AG04449 (cell line): ENCODE data around the gene HLA-DQA1.
"Not testable (repeated sequence)": the region's sequence is repeated elsewhere in the genome, so short reads cannot be mapped to it uniquely, and the experiment has no call there.

Source experiments
- CTCF ChIA-PET: fragments of 350-600 bp; formaldehyde crosslinking; extraction: SDS; loops from one replicate; lab custom pipeline; 2021; ENCODE audit warnings: antibody characterized with exemption; lab: Yijun Ruan, JAX
- POLR2A ChIA-PET: fragments of 400-600, 350-600 bp; formaldehyde crosslinking; extraction: SDS; loops from one replicate; lab custom pipeline; 2020; ENCODE audit warnings: antibody characterized with exemption, inconsistent platforms; lab: Yijun Ruan, JAX
- DNase-seq: peaks from one replicate; pipeline ENCODE4 v3.0.0-alpha.2; 2010; ENCODE audit warnings: low read depth, low spot score
- H3K4me3 ChIP-seq: 2 replicates; pipeline ENCODE4 v1.5.1; 2011; ENCODE audit warnings: low read depth, mild to moderate bottlenecking, control low read depth, low read length
- CTCF ChIP-seq: IDR thresholded peaks from one replicate; pipeline ENCODE4 v1.5.1; 2011; ENCODE audit warnings: mild to moderate bottlenecking, moderate library complexity, low read length, control low read depth, inconsistent platforms; ENCODE audit not compliant: insufficient read depth; ENCODE audit errors: missing control alignments

HLA-DQA1 gene

GRCh38 chr6:32637219-32637880 is at the start of gene HLA-DQA1:
TSS of gene HLA-DQA1 (plus strand) at chr6:32637406. CDS start at chr6:32637459, 53 bp downstream.
- ChIA-PET CTCF (no interaction called here), POLR2A (no interaction called here)
- H3K4me3 ChIP-seq = no peak within 1 kb of the TSS
- DNase-seq = no peak
- TF ChIP-seq CTCF = no peak

DNA sequence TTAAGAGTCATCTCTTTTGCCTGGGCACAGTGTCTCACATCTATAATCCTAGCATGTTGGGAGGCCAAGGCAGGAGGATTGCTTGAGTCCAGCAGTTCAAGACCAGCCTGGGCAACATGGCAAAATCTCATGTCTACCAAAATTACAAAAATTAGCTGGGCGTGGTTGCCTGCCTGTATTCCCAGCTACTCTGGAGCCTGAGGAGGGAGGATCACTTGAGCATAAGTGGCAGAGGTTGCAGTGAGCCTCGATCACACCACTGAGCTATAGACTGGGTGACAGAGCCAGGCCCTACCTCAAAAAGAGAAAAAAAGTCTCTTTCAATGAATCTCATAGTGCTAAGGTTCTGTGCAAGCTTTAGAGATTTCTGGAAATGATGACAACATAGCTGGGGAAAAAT is 49.0 kb upstream of the HLA-DQA1 start:
- POLR2A ChIA-PET = no interaction called here
- DNase-seq = no peak
- CTCF ChIA-PET = no interaction called here

GRCh38 chr6:32589596-32590449 is 47.4 kb upstream of the HLA-DQA1 start, which contains the start of gene HLA-DRB1:
TSS of gene HLA-DRB1 (minus strand) at chr6:32589848. CDS start at chr6:32589742, 106 bp downstream.
- H3K4me3 ChIP-seq = no peak within 1 kb of the TSS
- no peak for DNase-seq
- ChIA-PET POLR2A (no interaction called here), CTCF (no interaction called here)
- no peak for TF ChIP-seq CTCF

More for the DNA sequence above, 49.0 kb upstream of the HLA-DQA1 start:
- no peak for TF ChIP-seq CTCF
- no peak overlapping the region for H3K4me3 ChIP-seq

DNA sequence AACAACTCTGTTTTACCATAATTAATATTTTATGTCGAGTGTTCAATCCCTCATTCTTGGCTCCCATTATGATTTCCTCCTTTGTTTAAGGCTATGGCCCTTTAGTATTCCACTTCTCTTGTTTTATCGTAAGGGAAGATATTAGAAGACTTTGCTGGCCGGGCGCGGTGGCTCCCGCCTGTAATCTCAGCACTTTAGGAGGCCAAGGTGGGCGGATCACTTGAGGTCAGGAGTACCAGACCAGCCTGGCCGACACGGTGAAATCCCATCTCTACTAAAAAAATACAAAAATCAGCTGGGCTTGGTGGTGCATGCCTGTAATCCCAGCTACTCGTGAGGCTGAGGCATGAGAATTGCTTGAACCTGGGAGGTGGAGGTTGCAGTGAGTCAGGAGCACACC is 46.5 kb upstream of the HLA-DQA1 start:
- H3K4me3 ChIP-seq, CTCF ChIA-PET, DNase-seq, POLR2A ChIA-PET: not testable (repeated sequence)

DNA sequence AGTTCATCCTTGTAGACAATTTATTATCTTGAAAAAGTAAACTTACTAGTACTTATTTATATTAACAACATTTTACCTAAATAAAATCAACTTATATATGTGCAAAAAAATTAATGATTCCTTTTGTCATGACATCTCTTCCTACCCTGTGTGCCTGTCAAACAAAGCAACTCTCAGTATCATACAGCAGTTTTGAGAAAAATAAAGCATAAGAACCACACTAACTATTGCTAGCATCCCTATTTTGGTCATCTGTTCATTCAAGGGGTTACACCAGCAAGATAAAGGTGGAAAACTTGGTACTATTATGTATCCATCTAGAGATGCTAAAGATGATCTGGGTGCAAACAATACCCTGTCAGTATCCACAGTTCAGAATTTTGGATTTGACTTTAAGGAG is 40.2 kb upstream of the HLA-DQA1 start:
- ChIA-PET POLR2A (no interaction called here), CTCF (no interaction called here)
- DNase-seq = no peak
- no peak for TF ChIP-seq CTCF
- H3K4me3 ChIP-seq = no peak overlapping the region

DNA sequence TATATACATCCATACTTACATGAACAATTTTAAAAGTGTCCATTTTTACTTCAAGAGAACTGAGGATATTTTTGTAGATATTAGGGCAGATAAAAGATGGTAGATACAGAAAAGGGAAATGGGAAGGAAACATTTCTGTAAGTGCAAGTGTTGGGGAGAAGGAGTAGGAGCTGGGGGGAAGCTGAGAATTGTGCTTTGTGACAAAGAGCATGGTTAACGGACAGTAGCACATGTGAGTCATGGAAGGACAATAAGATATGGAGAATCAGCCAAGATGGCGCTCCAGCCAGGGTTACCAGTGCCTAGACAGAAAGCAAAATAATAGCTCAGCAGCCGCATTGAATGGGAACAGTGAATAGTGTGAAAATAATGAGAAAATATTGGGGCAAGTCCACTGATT is 34.8 kb upstream of the HLA-DQA1 start:
- ChIA-PET CTCF (no interaction called here), POLR2A (no interaction called here)
- no peak overlapping the region for H3K4me3 ChIP-seq
- no peak for DNase-seq
- TF ChIP-seq CTCF = no peak
